Stimulated activated naive CD8-positive, alpha-beta T cell treated with anti-CD3 and anti-CD28 coated beads, Interleukin-15, amount 100 ng/mL, for 72 hours (primary cell): ENCODE results near the gene NAA16.
"Not testable (repeated sequence)": the region's sequence is repeated elsewhere in the genome, so short reads cannot be mapped to it uniquely, and the experiment has no call there.

Source experiments
- ATAC-seq: fragments of 150-1000 bp; cut with Tn5 transposase; 2 replicates; pipeline ENCODE4 v1.10.0; 2021; ENCODE audit warnings: mild to moderate bottlenecking, moderate library complexity
- DNase-seq, 2 donors: peaks; one replicate each; pipeline ENCODE4 v3.0.0; 2021 to 2022
- H3K27ac Mint-ChIP-seq, 2 donors: one replicate each; pipeline ENCODE4 v1.8.0; 2022; ENCODE audit warnings: mild to moderate bottlenecking in 2 of 2, mixed read lengths in 2 of 2, moderate library complexity in 2 of 2
- H3K27me3 Mint-ChIP-seq: one replicate; pipeline ENCODE4 v1.8.0; 2022; ENCODE audit warnings: mixed read lengths
- H3K4me1 Mint-ChIP-seq: one replicate; pipeline ENCODE4 v1.8.0; 2022; ENCODE audit warnings: mild to moderate bottlenecking, mixed read lengths
- H3K4me3 Mint-ChIP-seq, 2 donors: one replicate each; pipeline ENCODE4 v1.8.0; 2022; ENCODE audit warnings: mild to moderate bottlenecking in 2 of 2, mixed read lengths in 2 of 2, moderate library complexity in 1 of 2
- H3K9me3 Mint-ChIP-seq, 2 donors: one replicate each; pipeline ENCODE4 v1.8.0; 2022; ENCODE audit warnings: mixed read lengths in 2 of 2

The NAA16 gene

DNA sequence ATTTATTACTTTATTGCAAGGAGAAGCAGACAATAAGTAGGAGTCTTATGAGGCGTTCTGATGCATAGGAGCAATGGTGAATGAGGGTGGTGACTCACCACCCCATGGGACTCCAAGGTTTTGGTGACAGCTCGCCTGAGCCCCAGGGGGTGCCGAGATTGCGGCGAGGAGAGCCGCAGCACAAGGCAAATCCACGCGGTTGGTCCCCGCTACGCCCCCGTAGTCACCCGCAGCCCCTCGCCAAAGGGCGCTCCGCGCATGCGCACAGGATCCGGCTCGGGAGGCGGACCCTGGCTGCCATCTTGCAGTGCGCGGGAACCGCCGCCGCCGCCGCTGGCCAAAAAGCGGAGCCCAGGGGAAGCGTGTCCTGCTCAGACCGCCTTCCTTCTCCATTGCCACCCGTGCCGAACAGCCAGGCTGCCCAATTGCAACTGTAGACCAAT, at the start of gene NAA16:
Gene NAA16, plus strand, starts transcription at position 305 of the 443 bp plus-strand sequence. CDS start 262 bp downstream, outside the sequence.
- DNase-seq (peak; percentile 98 to 99), ATAC-seq (peak; percentile 93)
- peak within 1 kb of the TSS; percentile 96 to 99 for H3K27ac Mint-ChIP-seq
- H3K4me1 Mint-ChIP-seq, result peaks cover 43% of the 10 kb centered on the region
- H3K4me3 Mint-ChIP-seq, result peak within 1 kb of the TSS; percentile 87 to 98
- H3K9me3 Mint-ChIP-seq, result no peaks in the 10 kb centered on the region
- no peaks in the 10 kb centered on the region for H3K27me3 Mint-ChIP-seq

DNA sequence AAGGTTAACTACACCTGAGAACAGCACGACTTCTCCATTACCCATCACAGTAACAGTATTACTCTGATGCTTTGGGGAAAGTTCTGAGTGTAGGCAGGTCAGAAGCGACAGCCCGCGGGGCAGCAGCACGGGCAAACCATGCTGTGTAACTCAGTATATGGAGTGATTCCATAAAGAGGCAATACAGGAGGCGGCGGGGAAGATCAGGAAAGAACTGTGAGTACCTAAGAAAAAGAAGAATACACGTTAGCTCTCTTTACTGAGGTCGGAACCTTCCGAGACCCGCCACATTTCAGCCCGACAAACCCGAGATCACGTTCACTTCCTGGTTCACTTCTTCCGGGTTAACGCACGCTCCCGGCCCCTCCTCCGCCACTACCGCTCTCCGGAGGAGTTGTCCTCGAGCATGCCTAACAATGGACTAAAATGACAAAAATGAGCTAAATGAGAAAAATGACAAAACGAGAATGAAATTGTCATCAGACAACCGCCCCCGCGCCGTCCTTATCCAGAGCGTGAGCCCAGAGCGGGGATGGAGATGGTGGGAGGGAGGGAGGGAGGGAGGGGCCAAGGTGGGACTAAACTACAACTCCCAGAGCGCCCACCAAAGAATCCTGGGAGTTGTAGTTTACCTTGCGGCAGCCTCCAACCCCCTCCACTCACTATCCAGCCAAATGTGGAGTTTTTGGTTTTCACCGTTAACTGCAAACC, 47.7 kb upstream of the NAA16 start, which contains the start of gene MTRF1:
Gene MTRF1, minus strand, starts transcription at position 316 of the 711 bp plus-strand sequence. CDS start 2,669 bp downstream, outside the sequence.
- peaks cover 2 to 6% of the 10 kb centered on the region in 2 donors for H3K9me3 Mint-ChIP-seq

DNA sequence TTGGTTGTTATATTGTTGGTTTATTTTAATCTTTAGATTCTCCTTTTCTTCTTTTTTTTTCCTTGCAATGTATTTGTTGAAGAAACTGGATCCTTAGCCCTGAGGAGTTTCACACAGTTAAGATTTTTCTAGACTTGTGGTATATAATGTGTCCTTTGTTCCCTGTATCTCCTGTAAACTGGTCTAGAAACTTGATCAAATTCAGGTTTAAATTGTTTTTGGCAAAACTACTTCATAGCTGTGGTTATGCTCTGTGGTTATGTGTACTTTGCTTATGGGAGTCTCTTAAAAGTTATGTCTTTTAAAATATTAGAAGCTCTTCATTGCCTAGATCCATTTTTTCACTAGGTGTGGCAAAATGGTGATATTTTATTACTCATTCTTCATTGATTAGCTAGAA, 44.0 kb upstream of the NAA16 start:
- DNase-seq (no peak), ATAC-seq (no peak)
- peaks cover 11 to 16% of the 10 kb centered on the region in 2 donors for H3K9me3 Mint-ChIP-seq
- H3K4me1 Mint-ChIP-seq, result peaks cover 26% of the 10 kb centered on the region
- no peak overlapping the region for H3K4me3 Mint-ChIP-seq
- no peaks in the 10 kb centered on the region for H3K27me3 Mint-ChIP-seq
- no peak overlapping the region for H3K27ac Mint-ChIP-seq

More for the DNA sequence above, 47.7 kb upstream of the NAA16 start, which contains the start of gene MTRF1:
- peak within 1 kb of the TSS; percentile 86 to 100 for H3K4me3 Mint-ChIP-seq
- DNase-seq, result peak; percentile 79 to 82
- peak within 1 kb of the TSS; percentile 98 to 99 for H3K27ac Mint-ChIP-seq
- peak; percentile 95 for ATAC-seq
- H3K4me1 Mint-ChIP-seq, result peaks cover 25% of the 10 kb centered on the region
- H3K27me3 Mint-ChIP-seq, result no peaks in the 10 kb centered on the region

DNA sequence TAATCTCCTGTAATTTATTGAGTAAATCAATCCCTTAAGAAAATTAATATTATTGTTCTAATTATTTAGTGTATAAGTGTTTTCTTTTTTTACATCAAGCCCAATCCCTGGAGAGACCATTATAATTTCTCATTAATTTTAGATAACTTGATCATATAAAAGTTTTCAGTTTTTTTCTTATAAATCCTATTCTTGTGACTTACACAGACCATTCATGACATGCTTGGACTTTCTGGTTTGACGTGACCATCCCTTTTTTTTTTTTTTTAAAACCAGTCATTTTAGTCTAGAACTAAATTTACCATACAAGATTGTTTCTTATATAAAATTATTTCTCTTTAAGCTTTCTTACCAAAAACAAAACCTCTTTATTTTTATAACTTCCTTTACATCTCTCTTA, 42.3 kb upstream of the NAA16 start:
- Mint-ChIP-seq H3K27me3 (no peaks in the 10 kb centered on the region), H3K4me3 (no peak overlapping the region), H3K4me1 (peaks cover 21% of the 10 kb centered on the region), H3K27ac (no peak overlapping the region), H3K9me3 (peaks cover 12 to 16% of the 10 kb centered on the region in 2 donors)
- DNase-seq (no peak), ATAC-seq (no peak)

DNA sequence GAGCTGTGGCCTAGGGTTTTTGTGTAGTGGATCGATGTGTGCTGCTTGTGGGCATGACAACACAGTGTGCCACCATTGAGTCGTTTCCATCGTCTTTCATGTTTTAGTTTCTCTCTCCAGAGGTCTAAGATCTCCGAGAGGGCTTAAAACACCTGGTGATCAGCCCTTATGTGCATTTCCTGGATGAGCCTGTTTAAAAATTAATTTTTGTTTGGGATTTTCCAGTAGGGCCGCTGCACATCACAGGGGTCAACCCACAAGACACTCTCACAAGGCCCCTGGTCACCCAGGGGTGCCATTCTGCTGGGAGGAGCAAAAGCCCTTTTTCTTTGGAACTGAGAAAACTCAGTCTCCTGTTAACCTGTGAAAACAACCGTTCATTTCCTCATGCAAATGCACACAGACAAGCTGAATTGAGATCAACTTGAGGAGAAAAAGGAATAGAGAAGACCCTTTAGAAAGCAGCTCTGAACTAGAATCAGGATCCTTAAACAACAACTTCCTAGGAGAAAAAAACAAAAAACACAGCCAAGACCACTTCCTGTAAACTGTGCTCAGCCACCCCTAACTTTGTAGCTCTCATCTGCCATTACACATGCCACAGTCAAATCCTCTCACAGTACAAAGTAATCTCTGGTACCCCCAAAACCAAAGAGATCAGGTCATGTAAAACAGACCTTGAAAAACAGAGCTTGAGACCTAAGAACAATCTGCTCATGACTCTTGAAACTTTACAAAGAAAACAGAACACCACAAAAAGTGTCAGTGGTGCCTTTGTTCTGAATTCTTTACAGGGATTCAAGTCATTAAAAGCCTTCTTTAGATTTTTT, 39.4 kb upstream of the NAA16 start:
- ATAC-seq (peak; percentile 61), DNase-seq (peak in 1 of 2 donors; percentile 11)
- Mint-ChIP-seq H3K27ac (peak overlapping the region; percentile 90 to 95), H3K27me3 (no peaks in the 10 kb centered on the region), H3K4me3 (peak overlapping the region; percentile 61 to 67), H3K9me3 (peaks cover 12 to 16% of the 10 kb centered on the region in 2 donors), H3K4me1 (peaks cover 23% of the 10 kb centered on the region)

DNA sequence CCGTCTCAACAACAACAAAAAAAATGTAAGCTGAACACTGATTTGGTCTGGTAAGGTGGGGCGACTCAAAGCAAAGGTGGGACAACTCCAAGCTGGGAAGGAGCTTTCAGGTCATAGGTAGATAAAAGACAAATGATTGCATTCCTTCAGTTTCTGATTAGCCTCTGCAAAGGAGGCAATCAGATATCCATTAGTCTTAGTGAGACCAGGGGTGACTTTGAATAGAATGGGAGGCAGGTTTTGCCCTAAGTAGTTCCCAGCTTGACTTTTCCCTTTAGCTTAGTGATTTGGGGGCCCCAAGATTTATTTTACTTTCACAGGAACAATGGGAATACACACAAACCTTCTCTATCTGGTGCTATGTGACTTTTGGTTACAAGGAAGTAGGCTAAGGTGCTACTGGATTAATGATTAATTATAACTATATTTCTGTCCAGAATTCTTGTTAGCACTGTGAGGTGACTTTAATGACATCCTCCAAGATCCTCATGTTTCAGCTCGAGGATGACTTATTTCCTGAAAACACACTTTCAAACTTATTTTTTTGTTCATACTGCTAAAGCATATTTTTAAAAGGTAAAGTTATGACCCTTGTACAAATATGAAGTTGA, 37.1 kb upstream of the NAA16 start:
- Mint-ChIP-seq H3K27ac (no peak overlapping the region), H3K4me3 (no peak overlapping the region), H3K4me1 (peaks cover 37% of the 10 kb centered on the region), H3K9me3 (peaks cover 5 to 9% of the 10 kb centered on the region in 2 donors), H3K27me3 (no peaks in the 10 kb centered on the region)
- no peak for DNase-seq
- ATAC-seq, result no peak

DNA sequence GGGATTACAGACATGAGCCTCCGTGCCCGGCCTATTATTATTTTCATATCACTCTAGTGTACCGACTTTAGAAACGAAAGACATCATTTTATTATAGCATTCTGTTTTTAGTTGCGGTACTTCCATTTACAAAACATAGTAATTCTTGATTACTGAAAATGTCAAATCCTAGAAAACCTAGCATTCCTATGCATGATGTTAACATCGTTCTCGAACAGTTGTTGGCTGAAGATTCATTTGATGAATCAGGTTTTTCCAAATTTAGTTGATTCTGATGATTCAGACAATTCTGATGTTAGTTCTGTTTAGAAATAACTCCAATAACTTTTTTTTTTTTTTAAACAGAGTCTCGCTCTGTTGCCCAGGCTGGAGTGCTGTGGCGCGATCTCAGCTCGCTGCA, 36.2 kb upstream of the NAA16 start:
- Mint-ChIP-seq H3K27ac (no peak overlapping the region), H3K9me3 (peaks cover 5 to 9% of the 10 kb centered on the region in 2 donors), H3K27me3 (no peaks in the 10 kb centered on the region), H3K4me3 (no peak overlapping the region), H3K4me1 (peaks cover 37% of the 10 kb centered on the region)
- DNase-seq (no peak), ATAC-seq (no peak)

DNA sequence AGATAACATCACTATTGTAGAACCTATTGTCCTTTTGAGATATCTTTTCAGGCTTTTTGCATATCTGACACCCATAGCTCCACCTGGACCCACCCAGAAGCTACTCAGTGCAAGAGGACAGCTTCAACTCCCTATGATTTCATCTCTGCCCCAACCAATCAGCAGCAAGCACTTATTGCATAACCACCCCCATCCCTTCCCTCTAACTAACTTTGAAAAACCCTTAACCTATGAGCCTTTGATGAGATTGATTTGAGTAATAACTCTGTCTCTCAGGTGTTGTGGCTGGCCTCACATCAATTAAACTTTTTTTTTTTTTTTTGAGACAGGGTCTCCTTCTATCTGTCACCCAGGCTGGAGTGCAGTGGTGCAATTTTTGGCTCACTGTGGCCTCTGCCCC, 34.2 kb upstream of the NAA16 start:
- no peak overlapping the region for H3K27ac Mint-ChIP-seq
- peaks cover 0 to 3% of the 10 kb centered on the region in 2 donors for H3K9me3 Mint-ChIP-seq
- DNase-seq, result no peak
- H3K27me3 Mint-ChIP-seq, result no peaks in the 10 kb centered on the region
- ATAC-seq, result peak; percentile 26
- peaks cover 26% of the 10 kb centered on the region for H3K4me1 Mint-ChIP-seq
- no peak overlapping the region for H3K4me3 Mint-ChIP-seq

DNA sequence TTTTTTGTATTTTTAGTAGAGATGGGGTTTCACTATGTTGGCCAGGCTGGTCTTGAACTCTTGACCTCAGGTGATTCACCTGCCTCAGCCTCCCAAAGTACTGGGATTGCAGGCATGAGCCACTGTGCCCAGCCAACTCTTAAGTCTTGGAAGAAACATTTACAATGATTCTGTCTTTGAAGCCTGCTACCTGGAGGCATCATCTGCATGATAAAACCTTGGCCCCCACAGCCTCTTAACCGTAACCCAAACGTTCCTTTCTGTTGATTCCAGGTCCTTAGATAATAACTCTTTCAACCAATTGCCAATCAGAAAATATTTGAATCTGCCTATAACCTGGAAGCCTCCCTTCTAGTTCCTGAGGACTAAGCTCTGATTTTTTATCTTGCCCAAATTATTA, 31.9 kb upstream of the NAA16 start:
- not testable (repeated sequence) for H3K27me3 Mint-ChIP-seq, ATAC-seq

DNA sequence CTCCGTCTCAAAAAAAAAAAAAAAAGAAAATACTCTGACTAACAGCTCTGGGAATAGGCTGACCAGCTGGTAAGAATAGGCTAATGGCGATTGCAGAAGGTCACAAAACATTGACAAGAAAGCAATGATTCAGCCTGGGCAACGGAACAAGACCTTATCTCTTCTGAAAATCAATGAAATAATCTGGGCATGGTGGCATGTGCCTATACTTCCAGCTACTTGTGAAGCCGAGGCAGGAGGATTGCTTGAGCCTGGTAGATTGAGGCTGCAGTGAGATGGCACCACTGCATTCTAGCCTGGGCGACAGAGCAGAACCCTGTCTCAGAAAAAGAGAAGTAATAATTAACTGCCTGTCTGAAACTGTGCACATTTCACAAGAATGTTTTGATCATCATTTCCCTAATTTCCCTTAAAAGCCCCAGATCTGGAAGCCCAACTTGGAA, 28.9 kb upstream of the NAA16 start:
- Mint-ChIP-seq H3K4me1 (peaks cover 37% of the 10 kb centered on the region), H3K27me3 (no peaks in the 10 kb centered on the region), H3K4me3 (no peak overlapping the region), H3K9me3 (peaks cover 3 to 5% of the 10 kb centered on the region in 2 donors), H3K27ac (no peak overlapping the region)
- DNase-seq (no peak), ATAC-seq (no peak)

More for the DNA sequence above, 31.9 kb upstream of the NAA16 start:
- H3K9me3 Mint-ChIP-seq, H3K27ac Mint-ChIP-seq, H3K4me3 Mint-ChIP-seq, DNase-seq: not testable (repeated sequence)
- H3K4me1 Mint-ChIP-seq, result peaks cover 22% of the 10 kb centered on the region

DNA sequence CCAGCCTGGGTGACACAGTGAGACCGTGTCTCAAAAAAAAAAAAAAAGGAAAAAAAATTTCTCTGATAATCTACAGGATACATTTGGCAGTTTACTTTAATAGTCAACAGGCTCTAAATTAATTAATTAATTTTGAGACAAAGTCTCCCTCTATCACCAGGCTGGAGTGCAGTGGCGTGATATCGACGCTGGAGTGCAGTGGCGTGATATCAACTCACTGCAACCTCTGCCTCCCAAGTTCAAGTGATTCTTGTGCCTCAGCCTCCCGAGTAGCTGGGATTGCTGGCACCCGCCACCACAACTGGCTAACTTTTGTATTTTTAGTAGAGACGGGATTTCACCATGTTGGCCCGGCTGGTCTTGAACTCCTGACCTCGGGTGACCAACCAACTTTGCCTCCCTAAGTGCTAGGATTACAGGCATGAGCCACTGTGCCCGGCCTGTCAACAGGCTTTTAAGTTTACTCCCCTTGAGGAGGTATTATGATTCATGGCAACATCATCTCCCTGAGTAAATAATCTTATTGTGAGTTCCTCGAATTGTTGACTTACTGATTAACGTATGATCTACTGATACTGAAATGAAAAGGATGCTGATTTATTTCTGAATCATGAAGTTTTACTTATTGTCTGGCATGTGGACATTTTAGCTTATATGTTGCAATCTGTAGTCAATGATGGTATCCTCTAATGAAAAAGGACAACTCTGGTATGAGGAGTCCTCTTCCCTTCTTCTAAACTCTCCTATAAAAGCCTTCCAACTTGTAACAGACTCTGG, 26.4 kb upstream of the NAA16 start:
- ATAC-seq, result no peak

DNA sequence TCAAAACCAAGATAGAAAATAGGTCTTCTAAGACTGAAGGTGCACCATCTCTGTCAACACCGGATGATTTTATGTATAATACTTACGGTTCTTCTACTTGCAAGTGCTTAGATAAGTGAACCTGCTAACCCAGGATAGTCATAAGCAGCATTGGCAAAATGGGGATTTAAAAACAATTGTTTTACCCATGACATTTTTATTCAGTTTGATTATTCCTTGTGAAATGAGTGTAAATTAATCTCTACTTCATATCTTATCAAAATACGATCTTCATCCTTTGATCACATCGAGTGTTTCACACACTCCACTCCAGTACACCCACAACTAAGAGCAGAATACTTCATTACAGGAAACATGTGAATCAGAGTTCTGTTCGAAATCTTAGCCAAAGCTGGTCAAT, 24.7 kb upstream of the NAA16 start:
- Mint-ChIP-seq H3K27ac (no peak overlapping the region), H3K9me3 (peaks cover 12 to 17% of the 10 kb centered on the region in 2 donors), H3K4me1 (peaks cover 30% of the 10 kb centered on the region), H3K27me3 (no peaks in the 10 kb centered on the region), H3K4me3 (peak overlapping the region; percentile 63 to 70)
- peak; percentile 78 for ATAC-seq
- no peak for DNase-seq

More for the DNA sequence above, 26.4 kb upstream of the NAA16 start:
- Mint-ChIP-seq H3K4me1 (peaks cover 30% of the 10 kb centered on the region), H3K27me3 (no peaks in the 10 kb centered on the region), H3K4me3 (no peak overlapping the region), H3K27ac (no peak overlapping the region), H3K9me3 (peaks cover 12 to 17% of the 10 kb centered on the region in 2 donors)
- DNase-seq, result no peak

DNA sequence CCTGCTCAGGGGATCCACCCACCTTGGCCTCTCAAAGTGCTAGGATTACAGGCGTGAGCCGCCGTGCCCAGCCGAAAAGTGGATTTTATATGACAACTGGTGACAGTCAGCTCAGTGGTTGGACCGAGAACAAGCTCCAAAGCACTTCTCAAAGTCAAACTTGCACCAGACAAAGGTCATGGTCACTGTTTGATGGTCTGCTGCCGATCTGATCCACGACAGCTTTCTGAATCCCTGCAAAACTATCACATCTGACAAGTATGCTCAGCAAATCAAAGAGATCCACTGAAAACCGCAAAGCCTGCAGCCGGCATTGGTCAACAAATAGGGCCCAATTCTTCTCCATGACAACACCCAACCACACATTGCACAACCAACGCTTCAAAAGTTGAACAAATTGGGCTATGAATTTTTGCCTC, 21.6 kb upstream of the NAA16 start:
- H3K27me3 Mint-ChIP-seq, result no peaks in the 10 kb centered on the region
- peaks cover 30% of the 10 kb centered on the region for H3K4me1 Mint-ChIP-seq
- no peak overlapping the region for H3K4me3 Mint-ChIP-seq
- H3K27ac Mint-ChIP-seq, result no peak overlapping the region
- DNase-seq (no peak), ATAC-seq (no peak)
- peaks cover 12 to 17% of the 10 kb centered on the region in 2 donors for H3K9me3 Mint-ChIP-seq

DNA sequence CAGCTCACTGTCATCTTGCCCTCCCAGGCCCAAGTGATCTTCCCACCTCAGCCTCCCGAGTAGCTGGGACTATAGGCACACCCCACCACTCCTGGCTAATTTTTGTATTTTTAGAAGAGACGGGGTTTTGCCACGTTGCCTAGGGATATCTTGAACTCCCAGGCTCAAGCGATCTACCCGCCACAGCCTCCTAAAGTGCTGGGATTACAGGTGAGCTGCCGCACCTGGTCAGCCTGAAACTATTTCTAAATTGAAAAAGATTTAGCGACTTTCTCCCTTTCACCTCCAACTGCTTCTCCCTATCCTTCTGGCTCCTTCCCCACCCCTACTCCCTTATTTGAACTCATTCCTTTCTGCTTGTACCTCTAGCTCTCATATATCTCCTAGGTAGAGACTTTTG, 19.8 kb upstream of the NAA16 start:
- Mint-ChIP-seq H3K4me3 (no peak overlapping the region), H3K27me3 (no peaks in the 10 kb centered on the region), H3K4me1 (peaks cover 18% of the 10 kb centered on the region), H3K9me3 (peaks cover 12 to 17% of the 10 kb centered on the region in 2 donors), H3K27ac (no peak overlapping the region)
- DNase-seq (no peak), ATAC-seq (no peak)

DNA sequence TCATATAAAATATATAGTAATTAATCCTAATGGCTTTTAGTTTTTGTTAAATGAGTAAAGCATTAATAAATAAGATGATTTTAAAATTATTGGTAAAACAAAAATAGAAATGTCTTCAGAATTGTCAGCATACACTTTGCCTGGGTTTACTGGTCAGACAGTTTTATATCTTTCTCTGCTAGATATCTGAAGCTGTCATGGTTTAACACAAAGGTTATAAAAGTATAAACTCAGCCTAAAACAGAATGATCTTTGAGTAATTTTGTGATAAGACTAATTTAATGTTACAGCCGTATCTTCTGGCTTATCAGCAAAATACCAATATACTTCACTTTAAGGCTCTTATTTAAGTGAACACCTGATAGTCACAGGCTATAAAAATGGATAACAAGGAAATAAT, 17.8 kb upstream of the NAA16 start:
- Mint-ChIP-seq H3K4me1 (peaks cover 2% of the 10 kb centered on the region), H3K9me3 (peaks cover 5 to 6% of the 10 kb centered on the region in 2 donors), H3K4me3 (no peak overlapping the region), H3K27ac (no peak overlapping the region), H3K27me3 (no peaks in the 10 kb centered on the region)
- ATAC-seq (no peak), DNase-seq (no peak)
